Body of pancreas (tissue), 4 donors: ENCODE data around the gene MAP4K2.

ENCODE experiments used
- CTCF ChIP-seq, 7 experiments: fragments of 450-650 bp in 4 of 7; fragments of 200-600 bp in 3 of 7; sonication (generic) in 3 of 7; IDR thresholded peaks; one replicate each; pipeline ENCODE4 v1.5.1; 2016 to 2019; ENCODE audit warnings: antibody characterized with exemption in 7 of 7
- POLR2A ChIP-seq, 3 donors: fragments of 450-650 bp; IDR thresholded peaks; one replicate each; pipeline ENCODE4 v1.6.1; 2016; ENCODE audit warnings: antibody characterized with exemption in 3 of 3, mild to moderate bottlenecking in 2 of 3

GRCh38 chr11:64765291-64765850 lies 37.6 kb downstream of the MAP4K2 start:
- TF ChIP-seq CTCF (IDR thresholded peaks at IDR 0.05) (peak in 2 of 7 experiments; percentile 15 to 18), POLR2A (IDR thresholded peaks at IDR 0.05) (no peak)
